Measurements from ENCODE around the gene SPATA32.

Gene SPATA32

GRCh38 chr17:45228763-45229539 lies 32.9 kb downstream of the SPATA32 start (continued):
- TF ChIP-seq ZBTB17 (tag by site-specific recombination; IDR thresholded peaks at IDR 0.05) (no peak; the same call in 1 of the 2 replicates), ZFHX2 (tag by site-specific recombination; conservative IDR thresholded peaks at IDR 0.05) (peak; percentile 80), ZNF776 (tag by site-specific recombination; IDR thresholded peaks at IDR 0.05; ENCODE audit: borderline replicate concordance) (no peak), ZNF398 (tag by site-specific recombination; IDR thresholded peaks at IDR 0.05) (peak; percentile 88), BCL11B (tag by site-specific recombination; IDR thresholded peaks at IDR 0.05; ENCODE audit: low read depth) (no peak), ZNF561 (tag by site-specific recombination; IDR thresholded peaks at IDR 0.05; ENCODE audit: borderline replicate concordance) (no peak), KLF8 (tag by site-specific recombination; IDR thresholded peaks at IDR 0.05) (peak; percentile 69), ZNF391 (tag by site-specific recombination; IDR thresholded peaks at IDR 0.05; ENCODE audit: borderline replicate concordance, low read depth) (no peak; the same call in 1 of the 2 replicates), ZNF704 (tag by site-specific recombination; IDR thresholded peaks at IDR 0.05) (no peak), BCL6B (tag by site-specific recombination; IDR thresholded peaks at IDR 0.05) (no peak), ZNF214 (tag by site-specific recombination; IDR thresholded peaks at IDR 0.05; ENCODE audit: borderline replicate concordance) (no peak), ZNF670 (tag by site-specific recombination; IDR thresholded peaks at IDR 0.05; ENCODE audit: low read depth) (no peak), PRDM6 (tag by site-specific recombination; IDR thresholded peaks at IDR 0.05) (no peak), GLIS2 (tag by site-specific recombination; IDR thresholded peaks at IDR 0.05) (peak; percentile 81), ZNF48 (tag by site-specific recombination; IDR thresholded peaks at IDR 0.05) (no peak), PBX3 (CRISPR knock-in tag; IDR thresholded peaks at IDR 0.05) (no peak; the same call in 1 of the 2 replicates), ZNF2 (tag by site-specific recombination; IDR thresholded peaks at IDR 0.05) (0 out of 2 replicates have a peak, but pooled peaks have one; percentile 26), KLF16 (tag by site-specific recombination; IDR thresholded peaks at IDR 0.05) (peak; percentile 83), ZNF530 (tag by site-specific recombination; IDR thresholded peaks at IDR 0.05; ENCODE audit: low read depth) (no peak), ZNF350 (tag by site-specific recombination; IDR thresholded peaks at IDR 0.05) (no peak), ZNF274 (IDR thresholded peaks at IDR 0.05; ENCODE audit: low read length) (no peak), ZNF274 (tag by site-specific recombination; IDR thresholded peaks at IDR 0.05; ENCODE audit: borderline replicate concordance) (no peak), KLF7 (tag by site-specific recombination; IDR thresholded peaks at IDR 0.05; ENCODE audit: borderline replicate concordance) (0 out of 2 replicates have a peak, but pooled peaks have one; percentile 42), PRDM4 (tag by site-specific recombination; IDR thresholded peaks at IDR 0.05) (no peak), ZNF433 (tag by site-specific recombination; IDR thresholded peaks at IDR 0.05; ENCODE audit: low read depth) (no peak), ZIC2 (tag by site-specific recombination; IDR thresholded peaks at IDR 0.05) (peak; percentile 87), KLF17 (tag by site-specific recombination; IDR thresholded peaks at IDR 0.05) (peak; percentile 88), ZNF404 (tag by site-specific recombination; IDR thresholded peaks at IDR 0.05) (no peak), PRDM1 (tag by site-specific recombination; IDR thresholded peaks at IDR 0.05) (peak; percentile 61)

All from HEK293 (cell line).